Coronary artery (tissue), 2 donors: ENCODE measurements around the gene ARL3.

ENCODE experiments used
- DNase-seq: peaks from one replicate; pipeline ENCODE4 v3.0.0-alpha.2; 2017; ENCODE audit warnings: low spot score
- H3K27ac ChIP-seq, 2 donors: fragments of 200-600 bp; sonication (generic); one replicate each; pipeline ENCODE4 v1.5.1; 2016 to 2019
- H3K4me3 ChIP-seq: fragments of 200-600 bp; sonication (generic); 2 replicates; pipeline ENCODE4 v1.5.1; 2016; ENCODE audit warnings: mild to moderate bottlenecking, moderate library complexity
- TF ChIP-seq, protein P1 (sequence below): fragments of 200-600 bp; sonication (generic); IDR thresholded peaks from one replicate; pipeline ENCODE4 v1.5.1; 2019; ENCODE audit warnings: antibody characterized with exemption

The ARL3 gene

GRCh38 chr10:102656791-102657371, 57.3 kb downstream of the ARL3 start:
- TF ChIP-seq, protein P1, sequence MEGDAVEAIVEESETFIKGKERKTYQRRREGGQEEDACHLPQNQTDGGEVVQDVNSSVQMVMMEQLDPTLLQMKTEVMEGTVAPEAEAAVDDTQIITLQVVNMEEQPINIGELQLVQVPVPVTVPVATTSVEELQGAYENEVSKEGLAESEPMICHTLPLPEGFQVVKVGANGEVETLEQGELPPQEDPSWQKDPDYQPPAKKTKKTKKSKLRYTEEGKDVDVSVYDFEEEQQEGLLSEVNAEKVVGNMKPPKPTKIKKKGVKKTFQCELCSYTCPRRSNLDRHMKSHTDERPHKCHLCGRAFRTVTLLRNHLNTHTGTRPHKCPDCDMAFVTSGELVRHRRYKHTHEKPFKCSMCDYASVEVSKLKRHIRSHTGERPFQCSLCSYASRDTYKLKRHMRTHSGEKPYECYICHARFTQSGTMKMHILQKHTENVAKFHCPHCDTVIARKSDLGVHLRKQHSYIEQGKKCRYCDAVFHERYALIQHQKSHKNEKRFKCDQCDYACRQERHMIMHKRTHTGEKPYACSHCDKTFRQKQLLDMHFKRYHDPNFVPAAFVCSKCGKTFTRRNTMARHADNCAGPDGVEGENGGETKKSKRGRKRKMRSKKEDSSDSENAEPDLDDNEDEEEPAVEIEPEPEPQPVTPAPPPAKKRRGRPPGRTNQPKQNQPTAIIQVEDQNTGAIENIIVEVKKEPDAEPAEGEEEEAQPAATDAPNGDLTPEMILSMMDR = no peak
- Histone ChIP-seq H3K27ac (no peak overlapping the region), H3K4me3 (no peak overlapping the region)
- no peak for DNase-seq

GRCh38 chr10:102656026-102656425, 58.2 kb downstream of the ARL3 start:
- TF ChIP-seq, protein P1 = no peak
- Histone ChIP-seq H3K4me3 (no peak overlapping the region), H3K27ac (no peak overlapping the region)
- no peak for DNase-seq

DNA sequence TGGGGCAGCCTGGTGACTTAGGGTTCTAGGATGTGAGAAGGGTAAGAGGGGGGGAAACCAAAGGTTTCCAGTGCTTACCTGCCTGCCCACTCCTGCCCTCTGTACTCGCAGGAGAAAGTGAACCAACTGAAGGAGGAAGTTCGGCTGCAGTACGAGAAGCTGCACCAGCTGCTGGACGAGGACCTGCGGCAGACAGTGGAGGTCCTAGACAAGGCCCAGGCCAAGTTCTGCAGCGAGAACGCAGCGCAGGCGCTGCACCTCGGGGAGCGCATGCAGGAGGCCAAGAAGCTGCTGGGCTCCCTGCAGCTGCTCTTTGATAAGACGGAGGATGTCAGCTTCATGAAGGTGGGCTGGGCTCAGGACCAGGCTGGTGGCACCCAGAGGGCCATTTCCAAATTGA, 59.2 kb downstream of the ARL3 start:
- no peak for DNase-seq
- no peak overlapping the region for H3K27ac ChIP-seq
- TF ChIP-seq, protein P1 = no peak
- H3K4me3 ChIP-seq = no peak overlapping the region

GRCh38 chr10:102654566-102654965, 59.6 kb downstream of the ARL3 start:
- DNase-seq = no peak
- Histone ChIP-seq H3K27ac (no peak overlapping the region), H3K4me3 (no peak overlapping the region)
- TF ChIP-seq, protein P1 = no peak

GRCh38 chr10:102653060-102653459, 61.1 kb downstream of the ARL3 start:
- DNase-seq = no peak
- TF ChIP-seq, protein P1 = no peak
- no peak overlapping the region for H3K27ac ChIP-seq
- no peak overlapping the region for H3K4me3 ChIP-seq

GRCh38 chr10:102652170-102652916, 61.9 kb downstream of the ARL3 start:
- peak overlapping the region; percentile 2 to 100 for H3K27ac ChIP-seq
- no peak for DNase-seq

More at GRCh38 chr10:102652170-102652916, 61.9 kb downstream of the ARL3 start:
- TF ChIP-seq, protein P1 = no peak
- H3K4me3 ChIP-seq = no peak overlapping the region
